Testis (tissue), 3 donors: ENCODE measurements around the gene CPXM1. TPM values are rescaled to one million over a fixed set of nuclear protein-coding genes. Genes with fewer than 3 reads are reported as not detected.
"Not testable (repeated sequence)": the region's sequence is repeated elsewhere in the genome, so short reads cannot be mapped to it uniquely, and the experiment has no call there.

Source experiments
- DNase-seq: peaks from one replicate; pipeline ENCODE4 v3.0.0-alpha.2; 2019
- H3K27ac ChIP-seq, 2 donors: fragments of 200-600 bp; sonication (generic); one replicate each; pipeline ENCODE4 v1.5.1; 2019
- H3K27me3 ChIP-seq: fragments of 200-600 bp; sonication (generic); one replicate; pipeline ENCODE4 v1.5.1; 2019
- H3K36me3 ChIP-seq: fragments of 200-600 bp; sonication (generic); one replicate; pipeline ENCODE4 v1.5.1; 2017; ENCODE audit warnings: low read depth; ENCODE audit errors: missing control alignments
- H3K4me1 ChIP-seq: fragments of 200-600 bp; sonication (generic); one replicate; pipeline ENCODE4 v1.5.1; 2019
- H3K4me3 ChIP-seq, 2 donors: fragments of 200-600 bp; sonication (generic); one replicate each; pipeline ENCODE4 v1.5.1; 2017 to 2019
- H3K9me3 ChIP-seq: fragments of 200-600 bp; sonication (generic); one replicate; pipeline ENCODE4 v1.5.1; 2017
- CTCF ChIP-seq, 3 experiments: fragments of 450-650 bp in 2 of 3; fragments of 200-600 bp in 1 of 3; sonication (generic) in 1 of 3; IDR thresholded peaks; one replicate each; pipeline ENCODE4 v1.5.1; 2016 to 2019; ENCODE audit warnings: antibody characterized with exemption in 3 of 3, mild to moderate bottlenecking in 2 of 3, moderate library complexity in 1 of 3
- POLR2A ChIP-seq: fragments of 450-650 bp; IDR thresholded peaks from one replicate; pipeline ENCODE4 v1.6.1; 2017; ENCODE audit warnings: antibody characterized with exemption, mild to moderate bottlenecking, moderate library complexity
- WGBS, 2 donors: methylation state at CpG; one replicate each; pipeline ENCODE4 v1.1.5; 2018; 5-methylcytosine and 5-hydroxymethylcytosine counted together
- intact Hi-C: fragments of 100-400 bp; cut with DNase I; formaldehyde crosslinking; loops from one replicate; pipeline ENCODE4 v1.15.1; 2023; ENCODE audit warnings: low total_unique reads
- polyA plus RNA-seq: library from polyadenylated mRNA; stranded (reverse); fragments of 350-450 nt; fragmentation: Illumina TruSeq; extraction: RNeasy Lipid Tissue Mini Kit (QIAGEN cat#74804); gene quantifications from one replicate; pipeline ENCODE4 v1.2.3, GENCODE V29; 2014; ENCODE audit warnings: low read depth, low replicate concordance; ENCODE audit not compliant: insufficient read depth
- total RNA-seq, 2 donors: library from RNA; depleted of rRNA; stranded (reverse); fragments of >200 nt; gene quantifications; one replicate each; pipeline ENCODE4 v1.2.3, GENCODE V29; 2016

The CPXM1 gene
- total and polyA plus RNA-seq, 3 donors from 2014 or later: 3.5 to 25.2 (median 8.6) TPM

- no peaks in the 10 kb centered on the region for H3K27me3 ChIP-seq
- H3K27ac ChIP-seq: no peak overlapping the region
- TF ChIP-seq CTCF (IDR thresholded peaks at IDR 0.05): no peak
- no peak for TF ChIP-seq POLR2A
- no peak overlapping the region for H3K4me3 ChIP-seq
- H3K36me3 ChIP-seq: no peaks in the 10 kb centered on the region
- DNase-seq: no peak
- no peaks in the 10 kb centered on the region for H3K9me3 ChIP-seq
- no peaks in the 10 kb centered on the region for H3K4me1 ChIP-seq
- WGBS, 2 donors: 89 to 93% methylated on average over 3 of the region's 3 CpGs
- intact Hi-C loops: no loop called here
Observed at GRCh38 chr20:2812189-2812588, 11.8 kb upstream of the CPXM1 start.

- DNase-seq: no peak
- Histone ChIP-seq H3K36me3 (no peaks in the 10 kb centered on the region), H3K27ac (no peak overlapping the region), H3K9me3 (no peaks in the 10 kb centered on the region), H3K27me3 (no peaks in the 10 kb centered on the region), H3K4me3 (no peak overlapping the region), H3K4me1 (no peaks in the 10 kb centered on the region)
- WGBS, 2 donors: 54 to 65% methylated on average over 10 of the region's 10 CpGs
- TF ChIP-seq CTCF (IDR thresholded peaks at IDR 0.05): no peak
- TF ChIP-seq POLR2A: no peak
- intact Hi-C loops: no loop called here
Observed at GRCh38 chr20:2809690-2810089, 9.3 kb upstream of the CPXM1 start.

- H3K36me3 ChIP-seq, H3K9me3 ChIP-seq, DNase-seq, intact Hi-C loops, H3K4me1 ChIP-seq, H3K27me3 ChIP-seq, H3K4me3 ChIP-seq, H3K27ac ChIP-seq: not testable (repeated sequence)
- 80 to 87% methylated on average over 8 to 9 of the region's 9 CpGs for WGBS, 2 donors
Observed at GRCh38 chr20:2807929-2808328, 7.5 kb upstream of the CPXM1 start.

- Histone ChIP-seq H3K27ac (no peak overlapping the region), H3K36me3 (no peaks in the 10 kb centered on the region), H3K27me3 (no peaks in the 10 kb centered on the region), H3K9me3 (no peaks in the 10 kb centered on the region), H3K4me1 (no peaks in the 10 kb centered on the region), H3K4me3 (no peak overlapping the region)
- intact Hi-C loops: no loop called here
- no peak for DNase-seq
- TF ChIP-seq POLR2A (no peak), CTCF (IDR thresholded peaks at IDR 0.05) (no peak)
- WGBS, 2 donors: 79 to 87% methylated on average over 4 of the region's 4 CpGs
Observed at GRCh38 chr20:2807019-2807418, 6.6 kb upstream of the CPXM1 start.

GRCh38 chr20:2806351-2806701, 5.9 kb upstream of the CPXM1 start:
- Histone ChIP-seq H3K27ac (no peak overlapping the region), H3K4me3 (no peak overlapping the region), H3K27me3 (no peaks in the 10 kb centered on the region), H3K9me3 (no peaks in the 10 kb centered on the region), H3K36me3 (no peaks in the 10 kb centered on the region), H3K4me1 (no peaks in the 10 kb centered on the region)
- DNase-seq: no peak
- 27 to 49% methylated on average over 4 of the region's 4 CpGs for whole genome bisulfite sequencing, 2 donors
- intact Hi-C loops: no loop called here
- TF ChIP-seq CTCF (IDR thresholded peaks at IDR 0.05) (no peak), POLR2A (no peak)
